IMR-90 (cell line): ENCODE results near the gene TSPAN32. TPM values are rescaled to one million over a fixed set of nuclear protein-coding genes. Genes with fewer than 3 reads are reported as not detected.

Experiments
- ATAC-seq: fragments of 200-7000 bp; cut with Tn5 transposase; 2 replicates; pipeline ENCODE4 v1.9.1; 2020; ENCODE audit warnings: low read depth, mild to moderate bottlenecking, moderate library complexity
- BruUV-seq: library from RNA; stranded (reverse); fragments of 400-500 nt; replicated peaks from 2 replicates; lab custom pipeline; 2021; lab: Mats Ljungman, UMichigan
- CTCF ChIA-PET: fragments of 300-600 bp; formaldehyde crosslinking; extraction: SDS; loops from one replicate; lab custom pipeline; 2021; ENCODE audit warnings: antibody characterized with exemption; lab: Yijun Ruan, JAX
- POLR2A ChIA-PET: fragments of 300-600 bp; sonication (Branson Sonifier 250); formaldehyde crosslinking; loops from one replicate; lab custom pipeline; 2022; ENCODE audit warnings: antibody characterized with exemption; ENCODE audit not compliant: unreplicated experiment; lab: Charles Lee
- DNase-seq: peaks from one replicate; pipeline ENCODE4 v3.0.0; 2013
- H2AFZ ChIP-seq: replicated peaks from 2 replicates; pipeline ENCODE3; 2013; ENCODE audit warnings: low read length, mild to moderate bottlenecking; ENCODE audit not compliant: poor library complexity
- H2AK5ac ChIP-seq: 2 replicates; pipeline ENCODE4 v1.6.1; 2013; ENCODE audit warnings: low read depth, low read length, inconsistent platforms
- H2AK9ac ChIP-seq: replicated peaks from 2 replicates; pipeline ENCODE3; 2013; ENCODE audit warnings: mild to moderate bottlenecking, low read depth, low read length, moderate library complexity; ENCODE audit not compliant: poor library complexity
- H2BK120ac ChIP-seq: 2 replicates; pipeline ENCODE4 v1.6.1; 2013; ENCODE audit warnings: low read depth, low read length, inconsistent platforms
- H2BK15ac ChIP-seq: 3 replicates; pipeline ENCODE4 v1.6.1; 2013; ENCODE audit warnings: low read depth, low read length, inconsistent platforms
- H2BK20ac ChIP-seq: 2 replicates; pipeline ENCODE4 v1.6.1; 2013; ENCODE audit warnings: low read depth, mild to moderate bottlenecking, inconsistent platforms, low read length, moderate library complexity
- H2BK5ac ChIP-seq: 2 replicates; pipeline ENCODE4 v1.6.1; 2013; ENCODE audit warnings: mild to moderate bottlenecking, low read depth, low read length, inconsistent platforms; ENCODE audit not compliant: poor library complexity, severe bottlenecking
- H3K14ac ChIP-seq: replicated peaks from 2 replicates; pipeline ENCODE4 v1.6.1; 2013; ENCODE audit warnings: low read depth, low read length, inconsistent platforms
- H3K18ac ChIP-seq: 2 replicates; pipeline ENCODE4 v1.6.1; 2013; ENCODE audit warnings: low read depth, low read length, control low read depth
- H3K23ac ChIP-seq: 2 replicates; pipeline ENCODE4 v1.6.1; 2013; ENCODE audit warnings: low read depth, low read length, inconsistent platforms
- H3K27ac ChIP-seq: 2 replicates; pipeline ENCODE4 v1.5.1; 2013; ENCODE audit warnings: mild to moderate bottlenecking, control low read depth, low read length; ENCODE audit not compliant: insufficient read depth
- H3K27me3 ChIP-seq: 2 replicates; pipeline ENCODE4 v1.6.1; 2013; ENCODE audit warnings: low read length; ENCODE audit not compliant: control insufficient read depth, insufficient read depth
- H3K36me3 ChIP-seq: 2 replicates; pipeline ENCODE4 v1.6.1; 2013; ENCODE audit warnings: low read length, mixed read lengths; ENCODE audit not compliant: control insufficient read depth, insufficient read depth
- H3K4ac ChIP-seq: 2 replicates; pipeline ENCODE4 v1.6.1; 2013; ENCODE audit warnings: low read depth, low read length, inconsistent platforms
- H3K4me1 ChIP-seq: 2 replicates; pipeline ENCODE4 v1.6.1; 2013; ENCODE audit warnings: low read length, mixed read lengths; ENCODE audit not compliant: control insufficient read depth, insufficient read depth
- H3K4me2 ChIP-seq: 2 replicates; pipeline ENCODE4 v1.6.1; 2013; ENCODE audit warnings: low read depth, mild to moderate bottlenecking, control low read depth, low read length, moderate library complexity
- H3K4me3 ChIP-seq: 2 replicates; pipeline ENCODE4 v1.5.1; 2013; ENCODE audit warnings: low read depth, mild to moderate bottlenecking, control low read depth, low read length, moderate library complexity; ENCODE audit not compliant: insufficient read depth
- H3K56ac ChIP-seq: 2 replicates; pipeline ENCODE4 v1.6.1; 2013; ENCODE audit warnings: low read length, inconsistent platforms; ENCODE audit not compliant: insufficient read depth; ENCODE audit errors: extremely low read depth
- H3K79me1 ChIP-seq, 2 experiments: 2 replicates each; pipeline ENCODE4 v1.6.1; 2013; ENCODE audit warnings: low read length in 2 of 2, inconsistent platforms in 1 of 2, low read depth in 1 of 2
- H3K9ac ChIP-seq: 2 replicates; pipeline ENCODE4 v1.6.1; 2013; ENCODE audit warnings: low read depth, low read length, control low read depth
- H3K9me1 ChIP-seq: 2 replicates; pipeline ENCODE4 v1.6.1; 2013; ENCODE audit warnings: low read length, inconsistent platforms; ENCODE audit not compliant: insufficient read depth
- H3K9me3 ChIP-seq: 2 replicates; pipeline ENCODE4 v1.6.1; 2013; ENCODE audit warnings: low read length; ENCODE audit not compliant: control insufficient read depth, insufficient read depth
- H4K20me1 ChIP-seq: 2 replicates; pipeline ENCODE4 v1.6.1; 2013; ENCODE audit warnings: low read length, inconsistent platforms; ENCODE audit not compliant: insufficient read depth
- H4K5ac ChIP-seq: 2 replicates; pipeline ENCODE4 v1.6.1; 2013; ENCODE audit warnings: mild to moderate bottlenecking, low read depth, low read length, control low read depth
- H4K8ac ChIP-seq, 2 experiments: 2 replicates each; pipeline ENCODE4 v1.6.1; 2013; ENCODE audit warnings: low read depth in 2 of 2, low read length in 2 of 2, control low read depth in 1 of 2, inconsistent platforms in 1 of 2
- H4K91ac ChIP-seq: 2 replicates; pipeline ENCODE4 v1.6.1; 2013; ENCODE audit warnings: low read depth, low read length, inconsistent platforms; ENCODE audit not compliant: insufficient read depth
- BHLHE40 ChIP-seq: fragments of 150-350 bp; IDR thresholded peaks from 2 replicates; pipeline ENCODE4 v1.6.1; 2016; ENCODE audit warnings: mild to moderate bottlenecking, low read depth, low read length
- RFX5 ChIP-seq: IDR thresholded peaks from 2 replicates; pipeline ENCODE4 v1.8.0; 2012; ENCODE audit warnings: low read depth, mild to moderate bottlenecking, low read length, moderate library complexity
- WGBS, 2 experiments: methylation state at CpG; one replicate each; pipeline versions ENCODE4 v1.1.5 to v1.1.7; 2013; ENCODE audit warnings: missing lambda C conversion rate in 2 of 2; ENCODE audit not compliant: insufficient read length in 1 of 2; ENCODE audit errors: extremely low coverage in 2 of 2; 5-methylcytosine and 5-hydroxymethylcytosine counted together
- dilution Hi-C: fragments of 300-500 bp; cut with HindIII; formaldehyde crosslinking; loops from one replicate; pipeline ENCODE4 v1.14.3; 2018; ENCODE audit warnings: low sequenced_read_pairs; ENCODE audit not compliant: unreplicated experiment
- in situ Hi-C: fragments of 300-500 bp; cut with MboI; formaldehyde crosslinking; loops from 3 replicates; pipeline ENCODE4 v1.14.3; 2019; ENCODE audit warnings: low sequenced_read_pairs, inconsistent platforms, mixed read lengths
- intact Hi-C: fragments of 100-400 bp; cut with micrococcal nuclease; formaldehyde crosslinking; loops from 2 replicates; pipeline ENCODE4 v1.10.0; 2022
- polyA plus RNA-seq, 3 experiments: library from polyadenylated mRNA; depleted of rRNA; stranded (reverse); fragments of >200 nt; gene quantifications; 2 replicates each; pipeline ENCODE4 v1.2.3, GENCODE V29; 2012; ENCODE audit warnings: low replicate concordance in 1 of 3
- total RNA-seq: library from RNA; depleted of rRNA; stranded (reverse); fragments of >200 nt; gene quantifications from 2 replicates; pipeline ENCODE4 v1.2.3, GENCODE V29; 2012
- TF ChIP-seq, protein P1 (sequence below): fragments of 150-350 bp; IDR thresholded peaks from 2 replicates; pipeline ENCODE4 v1.6.1; 2017; ENCODE audit warnings: mild to moderate bottlenecking, antibody characterized with exemption, low read length, low read depth

TSPAN32 gene
- total and polyA plus RNA-seq, 2 of the 4 experiments (the other 2 are of a cell fraction) = 0.07 TPM; not detected in 1

DNA sequence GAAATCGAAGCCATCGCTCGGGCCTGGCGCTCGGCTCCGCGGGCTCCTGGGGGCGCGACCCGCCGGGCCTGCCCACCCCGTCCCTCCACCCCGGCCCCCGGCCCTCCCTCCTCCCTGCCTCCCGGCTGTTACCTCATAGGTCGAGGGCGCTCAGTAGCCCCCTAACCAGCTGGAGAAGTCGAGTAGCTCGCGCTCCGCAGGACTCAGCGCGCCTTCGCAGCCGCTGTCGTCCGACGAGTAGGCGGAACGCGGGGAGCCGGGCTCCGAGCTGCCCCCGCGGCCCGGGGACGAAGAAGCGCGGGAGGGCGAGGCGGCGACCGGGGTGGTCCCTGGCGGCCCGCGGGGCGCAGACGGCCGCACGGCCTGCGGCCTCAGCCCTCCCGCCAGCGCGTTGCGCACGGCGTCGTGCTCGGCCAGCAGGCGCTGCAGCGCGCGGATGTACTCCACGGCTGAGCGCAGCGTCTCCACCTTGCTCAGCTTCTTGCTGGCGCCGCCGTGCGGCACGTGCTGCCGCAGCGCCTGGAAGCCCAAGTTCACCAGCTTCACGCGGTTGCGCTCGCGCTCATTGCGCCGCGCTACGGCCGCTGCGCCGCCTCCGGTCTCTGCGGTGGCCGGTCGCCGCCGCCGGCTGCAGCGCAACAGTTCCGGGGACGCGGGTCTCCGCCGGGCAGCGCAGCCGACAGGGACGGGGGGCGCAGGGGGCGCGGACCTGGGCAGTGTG is 32.1 kb upstream of the TSPAN32 start:
- Histone ChIP-seq H3K56ac (no peak overlapping the region), H3K27me3 (peaks cover 78% of the 10 kb centered on the region), H4K91ac (no peak overlapping the region), H2AFZ (peak overlapping the region; percentile 21), H4K20me1 (no peaks in the 10 kb centered on the region), H3K36me3 (no peaks in the 10 kb centered on the region), H3K9me3 (no peaks in the 10 kb centered on the region), H2BK20ac (no peak overlapping the region), H3K23ac (no peak overlapping the region), H2AK5ac (no peak overlapping the region), H3K79me1 (no peaks in the 10 kb centered on the region), H2AK9ac (peak overlapping the region; percentile 55), H2BK15ac (no peak overlapping the region), H4K5ac (no peak overlapping the region), H3K4ac (no peak overlapping the region), H3K9ac (no peak overlapping the region), H4K8ac (no peak overlapping the region), H3K4me1 (no peaks in the 10 kb centered on the region), H3K4me2 (no peak overlapping the region), H2BK120ac (no peak overlapping the region), H3K4me3 (no peak overlapping the region), H3K9me1 (no peaks in the 10 kb centered on the region), H3K14ac (no peak overlapping the region), H3K18ac (no peak overlapping the region), H2BK5ac (no peak overlapping the region), H3K27ac (no peak overlapping the region)
- peak; percentile 79 for TF ChIP-seq BHLHE40
- TF ChIP-seq RFX5 = no peak
- TF ChIP-seq, protein P1, sequence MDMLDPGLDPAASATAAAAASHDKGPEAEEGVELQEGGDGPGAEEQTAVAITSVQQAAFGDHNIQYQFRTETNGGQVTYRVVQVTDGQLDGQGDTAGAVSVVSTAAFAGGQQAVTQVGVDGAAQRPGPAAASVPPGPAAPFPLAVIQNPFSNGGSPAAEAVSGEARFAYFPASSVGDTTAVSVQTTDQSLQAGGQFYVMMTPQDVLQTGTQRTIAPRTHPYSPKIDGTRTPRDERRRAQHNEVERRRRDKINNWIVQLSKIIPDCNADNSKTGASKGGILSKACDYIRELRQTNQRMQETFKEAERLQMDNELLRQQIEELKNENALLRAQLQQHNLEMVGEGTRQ = peak; percentile 33; the same call in 1 of the 2 replicates
- intact Hi-C loops (no loop called here), dilution Hi-C loops (no loop called here), in situ Hi-C loops (no loop called here)
- ChIA-PET CTCF (no interaction called here), POLR2A (no interaction called here)
- no TSS peak for BruUV-seq
- ATAC-seq = peak; percentile 76
- peak; percentile 55 for DNase-seq
- WGBS, 2 experiments = 3% methylated on average over 62 of the region's 104 CpGs; no CpG with 5 or more reads in 1 of the 2 experiments
